Stimulated activated CD8-positive, alpha-beta memory T cell treated with anti-CD3 and anti-CD28 coated beads, Interleukin-15, amount 100 ng/mL, for 48 hours (primary cell): ENCODE results near the gene WFS1.

ENCODE experiments used
- DNase-seq, 2 donors: peaks; one replicate each; pipeline ENCODE4 v3.0.0-alpha.2; 2020; ENCODE audit warnings: low read depth in 2 of 2

WFS1 gene

DNA sequence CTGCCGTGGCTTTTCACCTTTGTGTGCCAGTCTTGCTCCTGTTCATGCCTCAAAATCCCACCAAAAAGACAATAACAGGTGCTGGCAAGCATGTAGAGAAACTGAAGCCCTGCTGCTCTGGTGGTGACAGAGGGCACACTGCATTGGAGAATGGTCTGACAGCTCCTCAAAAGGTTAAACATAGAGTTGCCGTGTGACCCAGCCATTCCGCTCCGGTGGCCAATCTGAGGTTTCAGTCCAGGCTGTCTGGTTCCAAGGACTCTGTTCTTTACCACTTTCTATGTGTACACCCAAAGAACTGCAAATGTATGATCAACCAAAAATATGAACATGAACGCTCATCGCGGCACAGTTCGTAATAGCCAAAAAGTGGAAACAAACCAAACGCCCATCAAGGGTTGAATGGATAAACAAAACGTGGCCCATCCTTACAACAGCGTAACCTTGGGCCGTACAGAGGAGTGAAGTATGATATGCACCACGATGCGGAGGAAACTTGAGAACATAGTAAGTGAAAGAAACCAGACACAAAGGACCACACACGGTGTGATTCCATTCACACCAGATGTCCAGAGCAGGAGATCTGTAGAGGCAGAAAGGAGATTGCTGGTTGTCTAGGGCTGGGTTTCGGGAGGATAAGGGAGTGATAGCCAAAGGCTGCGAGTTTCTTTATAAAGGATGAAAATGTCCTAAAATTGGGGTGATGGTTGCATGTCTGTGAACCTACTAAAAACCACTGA lies 33.6 kb upstream of the WFS1 start:
- DNase-seq: no peak

DNA sequence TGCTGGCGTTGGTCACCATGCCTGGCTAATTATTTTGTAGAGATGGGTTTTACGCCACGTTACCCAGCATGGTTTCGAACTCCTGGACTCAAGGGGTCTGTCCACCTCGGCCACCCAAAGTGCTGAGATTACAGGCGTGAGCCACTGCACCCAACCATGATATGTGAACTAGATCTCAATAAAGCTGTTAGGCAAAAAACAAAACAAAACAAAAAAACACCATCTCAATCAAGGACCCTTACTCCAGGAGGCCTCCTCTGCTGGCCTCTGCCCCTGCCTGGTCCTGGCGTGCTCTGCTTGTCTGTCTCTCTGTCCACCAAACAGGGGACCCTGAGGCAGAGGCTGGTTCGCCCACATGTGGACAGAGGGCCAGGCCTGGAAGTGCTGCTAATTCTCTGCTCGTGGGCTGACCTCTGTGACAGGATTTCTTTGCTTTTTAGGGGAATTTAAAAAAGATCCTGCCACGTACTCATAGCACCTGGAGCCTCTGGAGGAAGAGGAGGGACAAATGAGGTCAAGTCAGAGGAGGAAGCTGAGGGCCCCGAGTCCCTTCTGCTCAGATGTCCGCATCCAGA lies 32.7 kb upstream of the WFS1 start:
- no peak for DNase-seq

GRCh38 chr4:6239486-6239885 lies 30.2 kb upstream of the WFS1 start:
- no peak for DNase-seq

DNA sequence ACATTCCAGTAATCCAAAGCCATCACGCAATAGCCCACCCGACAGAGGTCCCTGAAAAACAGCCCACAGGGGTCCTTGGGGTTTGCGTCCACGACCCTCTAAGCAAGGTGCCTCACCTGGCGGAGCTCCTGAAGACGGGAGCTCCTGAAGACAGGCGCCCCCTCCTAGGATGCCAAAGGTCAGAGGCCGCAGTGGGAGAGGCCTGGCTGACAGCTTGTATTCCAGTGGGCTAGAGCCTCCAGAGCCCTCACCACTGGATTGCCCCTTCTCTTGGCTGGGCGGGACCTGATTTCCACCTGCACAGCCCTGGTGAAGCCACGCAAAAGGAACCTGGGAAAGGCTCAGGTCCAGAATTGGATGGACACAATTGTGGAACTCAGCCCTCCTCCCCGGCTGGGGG lies 29.7 kb upstream of the WFS1 start:
- no peak for DNase-seq

DNA sequence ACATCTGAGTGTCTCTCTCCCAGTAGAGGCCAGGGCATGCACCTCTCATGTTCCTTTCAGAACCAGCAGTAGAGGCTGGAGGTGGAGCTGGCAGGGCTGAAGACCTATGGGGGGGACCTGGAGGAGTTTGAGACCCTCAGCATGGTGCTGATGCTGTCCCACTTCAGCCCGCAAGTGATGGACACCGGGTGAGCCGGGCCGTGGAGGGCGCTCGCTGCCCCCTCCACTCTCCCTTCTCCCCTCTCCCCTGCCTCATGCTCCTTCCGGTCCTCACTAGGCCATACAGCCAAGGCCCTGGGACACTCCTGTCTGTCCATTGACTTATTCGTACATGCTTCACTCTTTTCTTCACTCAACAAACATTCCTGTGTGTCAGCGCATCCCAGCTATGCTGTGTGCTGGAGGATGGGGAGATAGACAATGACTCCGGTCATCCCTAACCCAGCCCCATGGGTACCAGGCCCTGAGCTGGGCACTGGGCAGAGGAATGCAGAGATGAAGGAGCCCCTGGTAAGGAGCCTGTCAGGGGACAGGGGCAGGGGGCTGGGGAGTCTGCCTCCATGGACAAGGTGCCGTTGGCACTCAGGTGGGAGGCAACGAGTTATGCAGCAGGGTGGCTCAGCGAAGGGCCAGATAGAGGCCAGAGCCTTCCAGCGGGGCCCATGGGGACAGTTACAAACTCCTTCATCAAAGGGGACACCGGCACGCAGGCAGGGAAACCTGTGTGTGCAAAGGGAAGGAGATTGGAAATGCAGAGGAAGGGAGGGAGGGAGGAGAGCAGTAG lies 28.4 kb upstream of the WFS1 start:
- DNase-seq: no peak

DNA sequence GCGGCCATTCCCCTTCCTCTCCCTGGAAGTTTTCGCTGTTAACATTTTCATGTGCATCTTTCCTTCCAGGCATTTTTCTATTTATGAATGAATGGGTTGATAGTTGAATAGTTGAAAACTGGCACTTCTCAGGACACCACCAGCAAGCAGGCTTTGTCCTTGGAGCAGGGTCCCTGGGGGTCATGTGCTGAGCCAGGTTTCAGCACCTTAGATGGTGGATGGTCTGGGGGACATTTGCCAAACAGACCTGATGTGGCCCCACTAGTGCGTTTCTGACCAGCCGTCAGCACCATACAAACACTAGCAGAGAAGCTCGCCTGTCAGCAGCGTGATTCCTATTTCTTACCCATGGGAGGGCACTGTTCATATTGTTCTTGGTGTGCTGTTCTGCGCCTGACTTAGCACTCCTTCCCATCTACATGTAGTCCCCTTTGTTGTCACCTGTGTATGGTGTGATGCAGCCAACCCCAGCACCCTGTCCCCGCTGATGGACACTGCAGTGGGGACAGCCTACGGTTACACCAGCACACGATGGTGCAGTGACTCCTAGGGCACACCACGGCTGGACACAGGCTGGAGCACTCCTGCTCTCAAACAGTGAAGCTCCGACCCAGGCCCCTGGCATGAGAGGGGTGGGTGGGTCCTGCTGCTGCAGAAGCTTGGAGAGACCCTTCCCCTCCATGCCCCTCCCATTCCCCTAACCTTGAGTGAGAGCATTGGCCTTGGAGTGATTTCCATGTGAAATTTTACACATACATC lies 27.2 kb upstream of the WFS1 start:
- no peak for DNase-seq

DNA sequence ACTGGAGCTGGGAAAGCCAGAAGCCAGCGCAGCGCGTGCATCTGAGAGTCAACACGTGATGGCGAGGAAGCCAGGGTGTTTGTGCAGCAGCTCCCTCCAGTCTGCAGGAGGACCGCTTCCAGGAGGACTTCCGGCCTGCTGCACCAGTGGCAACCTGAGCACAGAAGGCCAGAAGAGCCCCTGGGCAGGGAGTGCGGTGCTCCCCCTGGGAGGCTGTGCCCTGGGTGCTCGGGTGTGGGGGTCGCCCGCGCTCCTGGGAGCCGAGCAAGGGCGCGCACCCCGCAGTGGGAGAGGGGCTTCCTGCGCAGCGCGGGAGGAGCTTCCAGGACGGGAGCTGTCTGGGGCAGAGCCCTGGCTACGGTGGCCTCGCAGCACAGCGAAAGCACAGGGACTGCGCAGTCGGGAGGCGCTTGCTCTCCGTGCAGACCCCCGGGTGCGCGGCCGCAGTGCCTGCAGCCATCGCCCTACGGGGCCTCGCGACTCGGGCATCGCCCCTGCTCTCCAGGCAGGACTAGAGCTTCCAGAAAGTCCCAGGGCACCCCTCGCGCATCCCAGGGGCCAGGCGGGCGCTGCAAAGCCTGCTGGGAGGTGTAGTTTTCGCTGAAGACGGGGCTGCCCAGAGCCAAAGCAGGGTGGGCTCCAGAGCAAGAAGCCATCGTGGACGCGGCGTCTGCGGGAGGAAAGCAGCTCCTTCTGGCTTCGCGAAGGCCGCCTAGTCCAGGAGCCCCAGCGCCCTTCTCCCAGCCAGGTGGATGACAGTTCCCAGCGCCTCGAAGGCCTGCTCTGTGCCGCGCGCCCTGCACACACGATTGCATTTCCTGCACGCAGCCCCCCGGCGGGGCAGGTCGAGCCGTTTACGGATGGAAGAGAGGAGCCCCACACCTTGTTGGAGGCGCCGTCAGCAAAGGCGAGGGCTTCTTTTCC lies 24.1 kb upstream of the WFS1 start:
- DNase-seq: no peak

DNA sequence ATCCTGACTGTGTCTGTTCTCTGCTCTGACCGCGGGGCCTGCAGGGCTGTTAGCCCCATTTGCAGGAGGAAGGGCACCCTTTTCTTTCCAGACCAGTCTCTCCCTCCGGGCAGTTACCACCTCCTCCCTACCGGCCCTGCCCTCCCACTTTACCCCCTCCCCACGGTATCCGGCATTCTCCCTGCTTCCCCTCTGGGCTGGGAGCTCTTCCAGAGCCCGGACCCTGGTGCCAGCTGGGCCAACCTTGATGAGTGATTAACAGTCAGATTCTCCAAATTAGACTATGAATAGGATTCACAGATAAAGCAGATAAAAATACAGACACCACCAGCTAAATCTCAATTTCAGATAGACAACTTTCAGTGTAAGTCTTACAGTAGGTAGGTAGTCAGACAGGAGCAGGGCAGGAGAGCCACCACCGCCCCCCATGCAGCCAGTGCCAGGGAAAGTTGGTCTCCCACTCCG lies 23.4 kb upstream of the WFS1 start:
- DNase-seq: no peak

DNA sequence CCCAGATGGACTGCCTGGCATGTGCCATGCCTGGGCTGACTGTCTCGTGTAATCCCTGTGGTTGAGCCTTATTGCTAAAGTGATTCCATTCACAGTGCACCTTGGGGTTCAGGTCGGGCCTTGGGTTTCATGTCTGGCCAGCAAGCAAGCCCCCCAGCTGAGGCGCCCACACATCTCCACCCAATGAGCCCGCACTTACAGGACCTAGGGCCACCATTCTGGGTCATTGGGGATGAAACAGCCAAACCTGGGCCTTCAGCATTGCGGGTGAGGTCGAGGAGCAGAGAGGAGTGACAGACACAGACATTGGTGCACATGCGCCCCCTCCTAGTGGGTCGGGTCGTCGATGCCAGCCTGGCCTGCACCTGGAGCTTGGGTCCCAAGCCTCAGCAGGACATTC lies 21.3 kb upstream of the WFS1 start:
- DNase-seq: no peak

DNA sequence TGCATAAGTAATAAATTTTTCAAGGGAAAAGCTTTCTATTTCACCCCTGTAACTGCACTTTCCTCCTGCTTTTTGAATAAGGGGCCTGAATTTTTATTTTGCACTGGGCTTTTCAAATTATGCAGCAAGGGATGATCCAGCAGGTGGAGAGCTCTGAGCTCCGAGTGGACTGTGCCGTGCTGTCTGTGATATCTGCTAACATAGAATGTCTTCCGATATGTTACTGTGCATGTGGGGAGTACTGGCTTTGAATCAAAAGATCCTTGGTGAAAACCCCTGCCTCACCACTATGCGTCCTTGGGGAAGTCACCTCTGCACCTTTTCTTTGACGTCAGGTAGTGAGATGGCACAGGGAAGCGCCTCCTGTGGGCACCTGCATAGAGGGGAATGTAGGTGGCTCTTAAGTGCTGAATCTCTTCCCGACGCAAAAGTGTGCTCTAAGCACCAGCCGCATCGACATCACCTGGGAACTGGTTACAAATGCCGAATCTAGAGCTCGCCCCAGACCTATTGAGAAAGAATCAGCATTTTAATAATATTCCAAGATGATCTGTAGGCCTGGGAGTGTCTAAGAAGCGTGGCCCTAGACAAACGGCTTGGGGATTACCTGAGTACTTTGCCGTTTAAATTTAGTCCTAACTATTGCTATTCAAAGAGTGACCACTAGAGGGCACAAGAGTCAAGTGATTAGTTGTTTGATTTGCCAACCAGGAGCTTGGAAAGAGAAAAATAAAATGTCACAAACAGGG lies 19.2 kb upstream of the WFS1 start:
- no peak for DNase-seq

DNA sequence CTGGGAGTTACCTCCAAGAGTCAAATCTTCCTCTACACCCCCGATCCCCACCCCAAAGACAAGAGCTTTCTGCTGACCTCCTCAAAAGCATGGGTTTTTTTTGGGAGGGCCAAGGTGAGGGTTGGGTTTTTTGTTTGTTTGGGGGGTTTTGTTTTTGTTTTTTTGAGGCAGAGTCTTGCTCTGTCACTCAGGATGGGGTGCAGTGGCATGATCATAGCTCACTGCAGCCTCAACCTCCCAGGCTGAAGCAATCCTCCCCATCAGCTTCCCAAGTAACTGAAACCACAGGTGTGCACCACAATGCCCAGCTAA lies 18.7 kb upstream of the WFS1 start:
- DNase-seq: no peak

DNA sequence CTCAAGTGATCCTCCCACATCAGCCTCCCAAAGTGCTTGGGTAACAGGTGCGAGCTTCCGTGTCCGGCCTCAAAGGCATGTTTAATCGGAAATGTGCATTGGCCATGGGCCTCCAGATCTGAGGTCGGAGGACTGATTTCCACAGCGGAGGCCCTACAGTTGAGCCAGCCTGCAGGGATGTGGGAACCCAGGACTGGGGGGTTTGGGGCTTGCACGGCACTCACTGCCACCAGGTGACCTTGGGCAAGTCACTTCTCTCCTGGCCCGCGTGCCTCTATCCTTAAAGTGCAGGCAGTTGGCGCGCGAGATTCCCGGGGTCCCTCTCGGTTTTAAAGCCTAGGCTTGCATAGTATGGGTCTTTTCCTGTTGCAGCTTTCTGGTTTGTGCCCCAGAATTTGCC lies 18.3 kb upstream of the WFS1 start:
- DNase-seq: no peak

- DNase-seq: no peak
Measured at GRCh38 chr4:6252051-6252450, 17.6 kb upstream of the WFS1 start.

DNA sequence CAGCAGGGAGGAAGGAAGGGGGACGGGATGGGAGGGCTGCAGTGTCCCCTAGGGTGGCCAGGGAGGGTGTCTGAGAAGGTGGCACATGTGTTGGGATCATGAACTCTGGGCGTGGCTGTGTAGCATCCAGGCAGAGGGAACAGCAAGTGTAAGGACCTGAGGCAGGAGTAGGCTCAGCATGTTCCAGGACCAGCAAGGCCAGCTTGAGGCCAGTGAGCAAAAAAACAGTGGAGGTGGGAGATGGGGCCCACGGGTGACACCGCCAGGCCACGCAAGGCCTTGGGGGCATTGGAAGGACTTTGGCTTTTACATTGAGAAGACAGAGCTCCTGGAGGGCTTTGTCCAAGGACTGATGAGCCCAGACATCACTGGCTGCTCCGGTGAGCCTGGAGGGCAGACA lies 16.5 kb upstream of the WFS1 start:
- DNase-seq: no peak

DNA sequence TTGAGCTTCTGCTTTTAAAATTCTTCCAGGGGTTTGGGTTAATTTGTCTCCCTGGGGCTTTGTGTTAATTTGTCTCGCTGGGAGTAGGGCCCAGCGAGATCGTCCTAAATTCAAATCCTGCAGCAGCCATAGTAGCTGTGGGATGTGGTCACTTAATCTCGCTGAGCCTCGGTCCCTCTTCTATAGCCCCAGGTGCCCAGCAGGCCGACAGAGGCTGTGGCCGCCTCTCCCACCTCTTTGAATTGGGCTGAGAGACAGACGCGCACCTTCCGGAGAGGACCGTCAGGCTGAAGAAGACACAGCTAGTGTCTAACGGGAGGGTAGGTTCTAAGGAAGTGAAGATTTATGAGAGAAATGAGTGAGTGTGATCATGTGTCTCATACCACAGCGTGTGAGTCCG lies 15.7 kb upstream of the WFS1 start:
- no peak for DNase-seq

GRCh38 chr4:6256141-6256540 lies 13.5 kb upstream of the WFS1 start:
- DNase-seq: no peak

- no peak for DNase-seq
Measured at GRCh38 chr4:6257247-6258025, 12.2 kb upstream of the WFS1 start.

DNA sequence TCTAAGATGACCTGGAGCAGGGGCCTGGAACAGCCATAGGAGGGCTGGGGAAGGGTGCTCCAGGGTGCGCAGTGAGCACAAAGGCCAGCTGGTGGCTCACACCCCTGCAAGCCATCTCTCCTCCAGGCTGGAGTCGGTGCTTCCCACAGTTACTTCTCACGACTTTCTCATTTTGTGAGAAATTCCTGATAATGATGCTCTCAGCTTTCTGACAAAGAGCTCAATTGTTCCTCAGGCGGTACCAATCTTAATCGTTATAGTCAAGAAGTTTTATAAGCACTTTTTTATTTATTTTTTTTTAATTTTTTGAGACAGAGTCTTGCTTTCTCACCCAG lies 11.7 kb upstream of the WFS1 start:
- no peak for DNase-seq

- DNase-seq: no peak
Measured at GRCh38 chr4:6258741-6259140, 10.9 kb upstream of the WFS1 start.

DNA sequence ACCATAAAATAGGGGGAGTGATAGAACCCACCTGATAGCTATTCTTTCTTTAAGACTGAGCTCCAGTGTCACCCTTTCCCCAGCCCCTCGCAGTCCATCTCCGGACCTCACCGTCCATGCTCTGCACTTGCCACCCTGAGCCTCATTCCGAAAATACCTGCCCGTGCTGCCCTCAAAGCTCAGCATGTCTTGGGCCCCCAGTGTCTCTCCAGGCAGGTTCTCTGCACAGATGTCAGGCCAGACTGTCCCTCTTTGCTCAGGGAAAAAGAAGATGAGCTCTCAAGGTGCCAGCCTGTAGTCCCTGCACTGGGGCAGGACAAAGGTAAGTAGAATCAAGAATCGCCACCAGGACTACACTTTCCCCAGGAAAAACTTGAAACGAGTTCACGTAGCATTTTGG lies 9.8 kb upstream of the WFS1 start:
- no peak for DNase-seq
